GM18861 (cell line): Measurements from ENCODE around the gene PCBD2.
"Not testable (repeated sequence)": the region's sequence is repeated elsewhere in the genome, so short reads cannot be mapped to it uniquely, and the experiment has no call there.

Experiments
- ATAC-seq: cut with Tn5 transposase; IDR thresholded peaks from one replicate; pipeline ENCODE4 v1.9.1; 2021; ENCODE audit not compliant: unreplicated experiment

The PCBD2 gene

GRCh38 chr5:134904610-134905245 lies at the start of gene PCBD2:
TSS of gene PCBD2 (plus strand) at chr5:134905131. CDS start at chr5:134905140, 9 bp downstream.
- peak; percentile 80 for ATAC-seq

GRCh38 chr5:134856465-134856864 lies 48.5 kb upstream of the PCBD2 start:
- not testable (repeated sequence) for ATAC-seq

- ATAC-seq, result no peak
Observed at GRCh38 chr5:134857401-134857800, 47.5 kb upstream of the PCBD2 start.

GRCh38 chr5:134864707-134865106 lies 40.2 kb upstream of the PCBD2 start:
- ATAC-seq, result no peak

- no peak for ATAC-seq
Observed at GRCh38 chr5:134873494-134873893, 31.4 kb upstream of the PCBD2 start.

GRCh38 chr5:134873987-134874830 lies 30.7 kb upstream of the PCBD2 start, which contains the start of gene TXNDC15:
TSS of gene TXNDC15 (plus strand) at chr5:134874371. CDS start at chr5:134874428, 57 bp downstream.
- ATAC-seq, result peak; percentile 70

- ATAC-seq, result no peak
Observed at GRCh38 chr5:134874831-134875655, 29.9 kb upstream of the PCBD2 start.

GRCh38 chr5:134877159-134877558 lies 27.8 kb upstream of the PCBD2 start:
- no peak for ATAC-seq

- ATAC-seq, result no peak
Observed at GRCh38 chr5:134878403-134878802, 26.5 kb upstream of the PCBD2 start.

GRCh38 chr5:134879456-134879855 lies 25.5 kb upstream of the PCBD2 start:
- ATAC-seq, result no peak

GRCh38 chr5:134880937-134881336 lies 24.0 kb upstream of the PCBD2 start:
- ATAC-seq, result not testable (repeated sequence)

GRCh38 chr5:134881711-134882110 lies 23.2 kb upstream of the PCBD2 start:
- not testable (repeated sequence) for ATAC-seq

- ATAC-seq, result no peak
Observed at GRCh38 chr5:134887593-134888159, 17.3 kb upstream of the PCBD2 start.

GRCh38 chr5:134889335-134889734 lies 15.6 kb upstream of the PCBD2 start:
- no peak for ATAC-seq

GRCh38 chr5:134891473-134891872 lies 13.5 kb upstream of the PCBD2 start:
- ATAC-seq, result no peak

GRCh38 chr5:134892282-134892681 lies 12.6 kb upstream of the PCBD2 start:
- ATAC-seq, result no peak

GRCh38 chr5:134892926-134893325 lies 12.0 kb upstream of the PCBD2 start:
- no peak for ATAC-seq

- no peak for ATAC-seq
Observed at GRCh38 chr5:134893748-134894505, 11.0 kb upstream of the PCBD2 start.

GRCh38 chr5:134902071-134902801 lies 2.7 kb upstream of the PCBD2 start:
- ATAC-seq, result peak; percentile 36
